ENCODE measurements around the gene ZNF260. TPM values are rescaled to one million over a fixed set of nuclear protein-coding genes. Genes with fewer than 3 reads are reported as not detected.

ZNF260 gene
- total and polyA plus RNA-seq, 5 donors, result 4.5 to 11.1 (median 9.6) TPM

DNA sequence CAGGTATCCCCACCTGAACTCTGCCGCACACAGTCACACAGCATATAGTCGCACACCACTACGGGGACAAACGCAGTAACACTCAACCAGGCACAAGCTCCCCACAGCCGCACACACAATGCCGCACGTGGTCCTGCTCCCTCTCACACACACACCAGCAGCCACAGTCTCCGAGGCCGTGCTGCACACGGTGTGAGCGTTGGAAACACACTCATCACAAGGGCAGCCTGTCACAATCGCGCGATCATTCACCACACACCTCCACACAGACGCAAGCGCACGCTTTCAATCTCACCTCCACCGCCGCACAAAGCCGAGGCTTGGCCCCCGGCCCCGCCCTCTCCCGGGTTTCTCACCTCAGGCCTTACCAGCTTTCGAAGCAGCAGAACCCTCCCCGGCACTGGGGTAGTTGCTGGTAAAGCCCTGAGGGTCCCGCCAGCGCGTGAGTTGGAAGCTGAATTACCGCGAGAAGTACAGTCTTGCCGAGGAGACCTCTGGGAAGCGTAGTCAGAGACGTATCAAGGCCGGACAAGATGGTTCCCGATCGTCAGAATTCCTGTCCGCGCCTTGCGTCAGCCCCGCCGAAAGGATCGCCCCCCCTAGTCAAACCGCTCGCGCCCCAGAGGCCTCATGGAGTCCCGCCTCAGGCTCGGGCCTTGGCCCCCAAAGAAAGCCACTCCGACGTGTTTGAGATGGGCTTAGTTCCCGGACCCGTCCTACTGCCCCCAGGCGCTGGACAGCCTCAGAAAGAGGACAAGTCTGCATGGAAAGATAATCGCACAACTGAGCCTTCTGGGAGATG, 38.8 kb downstream of the ZNF260 start, which contains the start of gene ZNF566:
Gene ZNF566 (minus strand): TSS at position 444 of the 802 bp plus-strand sequence. CDS start 13,004 bp downstream, outside the sequence.
- DNase-seq (peak; percentile 91 to 96 (median 94)), ATAC-seq (peak; percentile 99)
- Histone ChIP-seq H3K4me3 (ENCODE audit: low read length) (peak within 1 kb of the TSS; percentile 92), H3K27me3 (ENCODE audit: control insufficient read depth, insufficient read depth) (no peaks in the 10 kb centered on the region), H3K9me3 (ENCODE audit: control insufficient read depth, low read length) (no peaks in the 10 kb centered on the region), H3K27ac (ENCODE audit: low read length) (peak within 1 kb of the TSS; percentile 100), H3K4me1 (ENCODE audit: control insufficient read depth, insufficient read depth, low read length) (no peaks in the 10 kb centered on the region)
- WGBS, result under 1% methylated on average over 53 of the region's 53 CpGs
- intact Hi-C loops (cut with DNase I), result no loop called here

DNA sequence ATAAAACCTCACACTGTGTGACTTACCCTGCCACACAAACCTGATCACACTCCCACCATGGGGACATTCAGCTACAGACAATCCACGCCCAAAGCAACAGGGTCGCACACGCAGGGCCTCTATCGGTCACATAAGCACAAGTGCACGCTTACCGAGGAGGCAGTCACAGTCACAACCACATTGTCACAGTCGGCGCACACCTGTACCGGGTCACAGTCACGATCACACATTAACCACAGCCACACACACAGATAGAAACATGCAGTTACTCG, 39.3 kb downstream of the ZNF260 start:
- Histone ChIP-seq H3K9me3 (ENCODE audit: control insufficient read depth, low read length) (no peaks in the 10 kb centered on the region), H3K27me3 (ENCODE audit: control insufficient read depth, insufficient read depth) (no peaks in the 10 kb centered on the region), H3K4me1 (ENCODE audit: control insufficient read depth, insufficient read depth, low read length) (no peaks in the 10 kb centered on the region), H3K4me3 (ENCODE audit: low read length) (peak overlapping the region; percentile 92), H3K27ac (ENCODE audit: low read length) (peak overlapping the region; percentile 100)
- ATAC-seq (peak; percentile 29 to 42), DNase-seq (peak in 1 of 3 donors; percentile 63)
- intact Hi-C loops (cut with DNase I), result no loop called here
- under 1% methylated on average over 11 of the region's 11 CpGs for WGBS

- no peaks in the 10 kb centered on the region for H3K9me3 ChIP-seq (ENCODE audit: control insufficient read depth, low read length)
- no peak for ATAC-seq
- intact Hi-C loops (cut with DNase I), result no loop called here
- WGBS, result 48% methylated on average over 9 of the region's 9 CpGs
- H3K27me3 ChIP-seq (ENCODE audit: control insufficient read depth, insufficient read depth), result no peaks in the 10 kb centered on the region
- H3K27ac ChIP-seq (ENCODE audit: low read length), result peak overlapping the region; percentile 100
- no peaks in the 10 kb centered on the region for H3K4me1 ChIP-seq (ENCODE audit: control insufficient read depth, insufficient read depth, low read length)
- DNase-seq, result no peak
- peak overlapping the region; percentile 92 for H3K4me3 ChIP-seq (ENCODE audit: low read length)
Measured at GRCh38 chr19:36488118-36488845, 39.8 kb downstream of the ZNF260 start.

DNA sequence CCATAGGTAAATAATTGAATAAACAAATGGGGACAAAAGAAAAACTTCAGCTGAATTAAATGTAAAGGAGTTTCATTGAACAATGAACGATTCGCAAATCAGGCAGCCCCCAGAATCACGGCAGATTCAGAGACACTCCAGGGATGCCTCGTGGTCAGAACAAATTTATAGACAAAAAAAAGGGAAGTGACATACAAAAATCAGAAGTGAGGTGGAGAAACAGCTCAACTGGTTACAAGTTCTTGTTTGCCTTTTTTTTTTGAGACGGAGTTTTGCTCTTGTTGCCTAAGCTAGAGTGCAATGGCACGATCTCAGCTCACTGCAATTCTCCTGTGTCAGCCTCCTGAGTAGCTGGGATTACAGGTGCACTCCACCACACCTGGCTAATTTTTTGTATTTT, 44.4 kb downstream of the ZNF260 start:
- Histone ChIP-seq H3K9me3 (ENCODE audit: control insufficient read depth, low read length) (no peaks in the 10 kb centered on the region), H3K4me3 (ENCODE audit: low read length) (no peak overlapping the region), H3K4me1 (ENCODE audit: control insufficient read depth, insufficient read depth, low read length) (no peaks in the 10 kb centered on the region), H3K27ac (ENCODE audit: low read length) (no peak overlapping the region), H3K27me3 (ENCODE audit: control insufficient read depth, insufficient read depth) (no peaks in the 10 kb centered on the region)
- DNase-seq (no peak), ATAC-seq (no peak)
- intact Hi-C loops (cut with DNase I), result no loop called here
- 97% methylated on average over 6 of the region's 6 CpGs for WGBS

DNA sequence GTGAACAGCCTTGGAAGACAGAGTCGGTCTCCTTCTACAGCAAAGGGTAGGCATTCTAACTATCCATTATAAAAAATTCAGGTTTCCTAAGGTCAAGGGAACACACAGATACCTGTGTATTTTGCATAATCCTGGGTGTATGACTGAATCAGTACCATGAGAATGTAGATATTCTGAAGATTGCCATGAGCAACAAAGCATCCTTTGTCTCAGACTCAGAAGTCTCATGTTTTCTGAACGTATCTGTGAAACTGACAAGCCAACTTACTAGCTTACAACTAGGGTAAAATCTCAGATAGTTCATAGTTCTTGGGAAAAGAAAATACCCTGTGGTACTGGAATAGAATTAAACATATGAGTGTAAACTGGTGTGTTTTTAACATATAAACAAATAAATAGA, 45.2 kb downstream of the ZNF260 start:
- Histone ChIP-seq H3K27me3 (ENCODE audit: control insufficient read depth, insufficient read depth) (no peaks in the 10 kb centered on the region), H3K9me3 (ENCODE audit: control insufficient read depth, low read length) (no peaks in the 10 kb centered on the region), H3K4me1 (ENCODE audit: control insufficient read depth, insufficient read depth, low read length) (no peaks in the 10 kb centered on the region), H3K4me3 (ENCODE audit: low read length) (no peak overlapping the region), H3K27ac (ENCODE audit: low read length) (no peak overlapping the region)
- ATAC-seq (no peak), DNase-seq (no peak)
- intact Hi-C loops (cut with DNase I), result no loop called here
- WGBS, result 84% methylated on average over 2 of the region's 2 CpGs

Other genes starting within 250 kb of the ZNF260 start
- 1 to 10 TPM; 3.2 to 4.8 (median 3.7) TPM for gene ZFP14, start 149.1 kb downstream of the ZNF260 start, total RNA-seq
- 2.5 TPM for gene ZFP14, start 149.1 kb downstream of the ZNF260 start, polyA plus RNA-seq
- gene ZFP82, start 109.6 kb downstream of the ZNF260 start, total RNA-seq, result 1 to 10 TPM; 4.7 to 6.0 (median 5.3) TPM
- gene ZFP82, start 109.6 kb downstream of the ZNF260 start, polyA plus RNA-seq, result 3.1 TPM
- 10 to 100 TPM; 10.6 to 13.4 (median 13.3) TPM for gene ZNF566, start 38.7 kb downstream of the ZNF260 start, total RNA-seq
- 6.2 TPM for gene ZNF566, start 38.7 kb downstream of the ZNF260 start, polyA plus RNA-seq
- gene ZNF529, start 45.0 kb upstream of the ZNF260 start, total RNA-seq, result 10 to 100 TPM; 13.9 to 15.8 (median 14.3) TPM
- gene ZNF529, start 45.0 kb upstream of the ZNF260 start, polyA plus RNA-seq, result 7.4 TPM
- gene ZNF382, start 77.0 kb upstream of the ZNF260 start, total RNA-seq, result 10 to 100 TPM; 14.1 to 18.7 (median 16.0) TPM
- gene ZNF382, start 77.0 kb upstream of the ZNF260 start, polyA plus RNA-seq, result 3.9 TPM
- gene ZNF461, start 138.6 kb upstream of the ZNF260 start, total RNA-seq, result 1 to 10 TPM; 6.9 to 8.7 (median 8.6) TPM
- 3.5 TPM for gene ZNF461, start 138.6 kb upstream of the ZNF260 start, polyA plus RNA-seq
- 1 to 10 TPM; 4.0 to 5.8 (median 5.3) TPM for gene ZNF567, start 159.3 kb upstream of the ZNF260 start, total RNA-seq
- gene ZNF567, start 159.3 kb upstream of the ZNF260 start, polyA plus RNA-seq, result 2.4 TPM
- 1 to 10 TPM; 4.0 to 4.7 (median 4.5) TPM for gene ZNF850, start 244.5 kb upstream of the ZNF260 start, total RNA-seq
- gene ZNF850, start 244.5 kb upstream of the ZNF260 start, polyA plus RNA-seq, result 1.2 TPM

Measured in right cardiac atrium (tissue), 5 donors.